CD4-positive, alpha-beta T cell treated with Interferon gamma for 1 hour (primary cell): Measurements from ENCODE around the gene GRK3.

Source experiments
- DNase-seq: peaks from one replicate; pipeline ENCODE4 v3.0.0-alpha.2; 2020

The GRK3 gene

GRCh38 chr22:25669253-25670069 lies 105.0 kb downstream of the GRK3 start:
- DNase-seq, result no peak

- DNase-seq, result no peak
Measured at GRCh38 chr22:25670070-25670461, 105.6 kb downstream of the GRK3 start.

GRCh38 chr22:25672289-25673084 lies 108.0 kb downstream of the GRK3 start:
- DNase-seq, result no peak

- no peak for DNase-seq
Measured at GRCh38 chr22:25673713-25674112, 109.2 kb downstream of the GRK3 start.

GRCh38 chr22:25677631-25678030 lies 113.2 kb downstream of the GRK3 start:
- no peak for DNase-seq

- DNase-seq, result no peak
Measured at GRCh38 chr22:25680051-25680450, 115.6 kb downstream of the GRK3 start.

- DNase-seq, result no peak
Measured at GRCh38 chr22:25680956-25681355, 116.5 kb downstream of the GRK3 start.

- DNase-seq, result no peak
Measured at GRCh38 chr22:25682109-25682508, 117.6 kb downstream of the GRK3 start.

- DNase-seq, result no peak
Measured at GRCh38 chr22:25688627-25689026, 124.2 kb downstream of the GRK3 start.

GRCh38 chr22:25689631-25690030 lies 125.2 kb downstream of the GRK3 start:
- no peak for DNase-seq

GRCh38 chr22:25690798-25691197 lies 126.3 kb downstream of the GRK3 start:
- DNase-seq, result no peak

GRCh38 chr22:25692397-25693267 lies 128.2 kb downstream of the GRK3 start:
- no peak for DNase-seq

GRCh38 chr22:25693268-25693565 lies 128.7 kb downstream of the GRK3 start:
- no peak for DNase-seq

- no peak for DNase-seq
Measured at GRCh38 chr22:25694196-25694907, 129.9 kb downstream of the GRK3 start.

GRCh38 chr22:25695146-25695545 lies 130.7 kb downstream of the GRK3 start:
- DNase-seq, result no peak

- no peak for DNase-seq
Measured at GRCh38 chr22:25696763-25697162, 132.3 kb downstream of the GRK3 start.

GRCh38 chr22:25697181-25697664 lies 132.7 kb downstream of the GRK3 start:
- DNase-seq, result no peak

- DNase-seq, result no peak
Measured at GRCh38 chr22:25697978-25698377, 133.5 kb downstream of the GRK3 start.

GRCh38 chr22:25698461-25698860 lies 134.0 kb downstream of the GRK3 start:
- no peak for DNase-seq

- no peak for DNase-seq
Measured at GRCh38 chr22:25698978-25699377, 134.5 kb downstream of the GRK3 start.

- no peak for DNase-seq
Measured at GRCh38 chr22:25701056-25701780, 136.7 kb downstream of the GRK3 start.

- no peak for DNase-seq
Measured at GRCh38 chr22:25702040-25702439, 137.6 kb downstream of the GRK3 start.
